NCI-H2227 treated with DMSO at 0.1 percent for 48 hours (cell line): ENCODE results near the gene INPP5J.
"Not testable (repeated sequence)": the region's sequence is repeated elsewhere in the genome, so short reads cannot be mapped to it uniquely, and the experiment has no call there.

ENCODE experiments used
- DNase-seq: peaks from one replicate; lab custom pipeline; 2025; lab: John Stamatoyannopoulos, UW

Gene INPP5J

GRCh38 chr22:31102441-31103081 lies 20.2 kb upstream of the INPP5J start:
- DNase-seq, result no peak

- DNase-seq, result no peak
Measured at GRCh38 chr22:31103111-31103510, 19.7 kb upstream of the INPP5J start.

GRCh38 chr22:31103899-31104694 lies 18.7 kb upstream of the INPP5J start:
- no peak for DNase-seq

- DNase-seq, result no peak
Measured at GRCh38 chr22:31104869-31105268, 17.9 kb upstream of the INPP5J start.

GRCh38 chr22:31105282-31105929 lies 17.4 kb upstream of the INPP5J start:
- no peak for DNase-seq

- no peak for DNase-seq
Measured at GRCh38 chr22:31106001-31106571, 16.7 kb upstream of the INPP5J start.

- DNase-seq, result no peak
Measured at GRCh38 chr22:31106731-31107177, 16.0 kb upstream of the INPP5J start.

- DNase-seq, result peak; percentile 76
Measured at GRCh38 chr22:31107178-31107893, 15.4 kb upstream of the INPP5J start, which contains the start of gene SELENOM. TSS of gene SELENOM (minus strand) at chr22:31107568. CDS start at chr22:31107505, 63 bp downstream.

GRCh38 chr22:31107894-31108218 lies 14.9 kb upstream of the INPP5J start:
- DNase-seq, result no peak

GRCh38 chr22:31112547-31113091 lies 10.1 kb upstream of the INPP5J start:
- DNase-seq, result not testable (repeated sequence)

GRCh38 chr22:31118046-31118820 lies 4.5 kb upstream of the INPP5J start:
- no peak for DNase-seq

GRCh38 chr22:31119026-31119717 lies 3.6 kb upstream of the INPP5J start:
- no peak for DNase-seq

- no peak for DNase-seq
Measured at GRCh38 chr22:31120230-31120629, 2.5 kb upstream of the INPP5J start.

GRCh38 chr22:31120642-31121041 lies 2.1 kb upstream of the INPP5J start:
- no peak for DNase-seq

- no peak for DNase-seq
Measured at GRCh38 chr22:31121403-31121802, 1.4 kb upstream of the INPP5J start.

- no peak for DNase-seq
Measured at GRCh38 chr22:31122196-31122531, 602 bp upstream of the INPP5J start.

- no peak for DNase-seq
Measured at GRCh38 chr22:31123292-31123602, 481 bp downstream of the INPP5J start.

- no peak for DNase-seq
Measured at GRCh38 chr22:31124290-31124689, 1.5 kb downstream of the INPP5J start.

GRCh38 chr22:31124811-31125465 lies 2.2 kb downstream of the INPP5J start:
- DNase-seq, result no peak

- DNase-seq, result no peak
Measured at GRCh38 chr22:31125521-31126117, 2.9 kb downstream of the INPP5J start.
